ENCODE data around the gene MIPEP.

- no peak for TF ChIP-seq EZH2 (IDR thresholded peaks at IDR 0.05; ENCODE audit: insufficient read depth, poor library complexity, severe bottlenecking)
- no peak for TF ChIP-seq EZH2phosphoT487 (IDR thresholded peaks at IDR 0.05; ENCODE audit: insufficient read depth, low read depth)
Measured at GRCh38 chr13:23723471-23723870, 165.7 kb downstream of the MIPEP start.

Data from GM23248 (cell line).